Cardiac septum (tissue), 1 donor: Measurements from ENCODE around the gene ABCF3. TPM values are rescaled to one million over a fixed set of nuclear protein-coding genes. Genes with fewer than 3 reads are reported as not detected.

Experiments
- DNase-seq: peaks from one replicate; pipeline ENCODE4 v3.0.0-alpha.2; 2020; ENCODE audit warnings: low spot score
- intact Hi-C: fragments of 100-400 bp; cut with DNase I; formaldehyde crosslinking; loops from one replicate; pipeline ENCODE4 v1.14.0; 2022
- total RNA-seq: library from RNA; stranded (reverse); fragmentation: NEBNext Ultra II Directional; extraction: Animal tissue kit (Norgen Biotek cat#: 25700); gene quantifications from one replicate; pipeline ENCODE4 v1.2.1, GENCODE V29; 2021
- donor health status: DM: no; HTN: no; CAD: no.

The ABCF3 gene
- total RNA-seq, 1 donor from 2014 or later = 61.5 TPM

GRCh38 chr3:184228376-184229137, 42.6 kb downstream of the ABCF3 start:
- intact Hi-C loops = no loop called here
- no peak for DNase-seq

- intact Hi-C loops = no loop called here
- DNase-seq = no peak
These were observed 43.5 kb downstream of the ABCF3 start, which contains the start of gene VWA5B2 for GRCh38 chr3:184229394-184230080. Gene VWA5B2 (plus strand): TSS chr3:184229585. CDS start chr3:184230529, 944 bp downstream.

- DNase-seq = no peak
- intact Hi-C loops = no loop called here
These were observed 44.1 kb downstream of the ABCF3 start for GRCh38 chr3:184230081-184230602.

GRCh38 chr3:184230603-184231528, 44.9 kb downstream of the ABCF3 start:
- no peak for DNase-seq
- intact Hi-C loops = no loop called here

GRCh38 chr3:184231671-184232070, 45.7 kb downstream of the ABCF3 start:
- intact Hi-C loops = no loop called here
- DNase-seq = no peak

GRCh38 chr3:184233127-184233843, 47.3 kb downstream of the ABCF3 start:
- intact Hi-C loops = no loop called here
- DNase-seq = no peak

GRCh38 chr3:184234224-184234623, 48.2 kb downstream of the ABCF3 start:
- intact Hi-C loops = no loop called here
- DNase-seq = no peak

GRCh38 chr3:184234671-184235380, 48.8 kb downstream of the ABCF3 start:
- intact Hi-C loops = no loop called here
- DNase-seq = no peak

GRCh38 chr3:184235381-184236032, 49.5 kb downstream of the ABCF3 start:
- no peak for DNase-seq
- intact Hi-C loops = no loop called here

- intact Hi-C loops = no loop called here
- DNase-seq = no peak
These were observed 50.0 kb downstream of the ABCF3 start for GRCh38 chr3:184236033-184236410.

GRCh38 chr3:184236636-184237035, 50.6 kb downstream of the ABCF3 start:
- intact Hi-C loops = no loop called here
- DNase-seq = no peak

GRCh38 chr3:184237211-184237610, 51.2 kb downstream of the ABCF3 start:
- intact Hi-C loops = no loop called here

GRCh38 chr3:184237807-184238206, 51.8 kb downstream of the ABCF3 start:
- intact Hi-C loops = no loop called here
- DNase-seq = no peak

More at GRCh38 chr3:184237211-184237610, 51.2 kb downstream of the ABCF3 start:
- no peak for DNase-seq

- intact Hi-C loops = no loop called here
- no peak for DNase-seq
These were observed 52.3 kb downstream of the ABCF3 start for GRCh38 chr3:184238246-184238818.

- intact Hi-C loops = no loop called here
- DNase-seq = no peak
These were observed 53.2 kb downstream of the ABCF3 start for GRCh38 chr3:184239221-184239620.

GRCh38 chr3:184239708-184240107, 53.7 kb downstream of the ABCF3 start:
- DNase-seq = no peak
- intact Hi-C loops = no loop called here

- no peak for DNase-seq
- intact Hi-C loops = no loop called here
These were observed 54.6 kb downstream of the ABCF3 start for GRCh38 chr3:184240384-184241140.
